Erythroblast (primary cell): ENCODE data around the gene USHBP1.
A peak's percentile ranks its signal among the peaks of the same experiment; 100 is the strongest.

Experiments used
- DNase-seq, 2 experiments: peaks; one replicate each; lab custom pipeline; 2025; lab: John Stamatoyannopoulos, UW
- GATA1 ChIP-seq: IDR thresholded peaks from 2 replicates; pipeline ENCODE4 v1.6.1; 2011; ENCODE audit warnings: low read depth, mild to moderate bottlenecking, control low read depth, low read length, moderate library complexity
- POLR2A ChIP-seq: IDR thresholded peaks from 2 replicates; pipeline ENCODE4 v1.6.1; 2011; ENCODE audit warnings: mild to moderate bottlenecking, low read length

Gene USHBP1

DNA sequence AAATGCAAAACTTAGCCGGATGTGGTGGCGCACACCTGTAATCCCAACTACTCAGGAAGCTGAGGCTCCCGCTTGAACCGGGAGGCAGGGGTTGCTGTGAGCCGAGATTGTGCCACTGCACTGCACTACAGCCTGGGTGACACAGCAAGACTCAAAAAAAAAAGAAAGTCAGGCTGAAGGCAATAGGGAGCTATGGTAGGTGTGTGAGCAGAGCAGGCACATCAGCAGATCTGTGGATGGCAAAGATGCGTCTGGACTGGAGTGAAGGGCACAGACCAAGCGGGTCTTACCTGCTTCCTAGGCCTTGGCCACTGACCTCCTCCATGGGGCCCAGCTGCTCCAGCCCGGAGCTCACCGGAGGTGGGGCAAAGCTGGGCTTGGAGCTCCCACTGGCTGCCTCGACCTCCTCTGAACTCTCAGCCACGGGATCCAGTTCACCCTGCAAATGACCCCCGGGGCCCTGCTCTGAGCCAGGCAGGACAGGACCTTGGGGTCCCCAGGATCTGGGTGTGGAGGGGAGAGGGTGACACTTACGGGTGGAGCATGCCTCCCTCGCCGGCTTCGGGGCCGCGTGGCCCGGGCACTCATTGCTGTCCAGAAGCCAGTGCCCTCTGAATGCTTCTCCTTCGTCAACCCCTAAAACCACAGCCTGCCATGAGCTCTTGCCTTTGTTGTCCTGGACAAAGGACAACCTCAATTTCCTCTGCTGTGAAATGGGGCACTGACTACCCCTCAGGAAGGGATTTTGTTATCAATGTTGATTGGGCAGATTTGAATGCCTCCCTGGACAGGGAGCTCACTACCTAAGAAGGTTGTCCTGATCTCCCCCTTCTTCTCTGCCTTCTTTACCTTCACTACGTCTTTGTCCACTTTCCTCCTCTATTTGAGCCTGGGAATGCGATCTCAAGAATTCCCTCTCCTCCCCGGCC is 569 bp downstream of the USHBP1 start:
- TF ChIP-seq POLR2A (no peak), GATA1 (no peak)
- DNase-seq = no peak

DNA sequence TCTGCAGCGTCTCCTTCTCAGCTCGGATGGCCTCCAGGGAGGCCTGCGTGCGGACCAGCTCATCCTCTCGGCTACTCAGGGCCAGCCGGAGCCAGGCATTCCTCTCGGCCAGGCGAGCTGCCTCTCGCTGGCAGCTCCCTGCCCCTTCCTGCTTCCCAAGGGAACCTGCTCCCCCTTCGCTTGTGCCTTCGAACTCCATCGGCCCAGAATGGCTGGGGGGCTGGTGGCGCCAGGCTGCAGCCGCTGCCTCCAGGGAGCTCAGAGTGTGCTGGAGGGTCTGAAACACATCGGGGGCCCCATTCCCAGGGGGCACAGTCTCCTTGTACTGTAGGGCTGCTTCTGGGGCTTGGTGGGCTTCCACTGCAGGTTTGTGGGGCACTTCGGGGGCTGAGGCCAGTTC is 2.0 kb downstream of the USHBP1 start:
- DNase-seq = no peak
- no peak for TF ChIP-seq GATA1
- no peak for TF ChIP-seq POLR2A

DNA sequence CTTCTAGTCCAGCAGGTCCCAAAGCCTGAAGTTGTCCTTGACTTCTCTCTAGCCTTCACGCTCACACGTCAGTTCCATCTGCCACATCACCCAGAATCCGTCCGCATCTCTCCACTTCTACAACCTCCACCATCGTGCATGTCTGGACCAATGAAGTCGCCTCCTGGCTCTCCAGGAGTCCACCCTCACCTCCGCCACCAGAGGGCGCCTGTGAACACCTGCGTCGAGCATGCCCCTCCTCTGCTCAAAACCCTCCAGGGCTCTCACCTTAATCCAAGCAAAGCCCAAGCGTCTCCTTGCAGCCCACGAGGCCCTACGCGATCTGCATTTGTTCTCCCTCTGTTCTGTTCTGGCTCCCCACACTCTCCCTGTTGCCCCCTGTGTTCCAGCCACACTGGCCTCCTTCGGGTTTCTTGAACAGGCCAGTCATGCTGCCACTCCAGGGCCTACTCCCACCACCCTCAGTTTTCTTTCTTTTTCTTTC is 3.7 kb downstream of the USHBP1 start:
- TF ChIP-seq POLR2A = no peak
- TF ChIP-seq GATA1 = no peak
- DNase-seq = peak; percentile 90 to 95

DNA sequence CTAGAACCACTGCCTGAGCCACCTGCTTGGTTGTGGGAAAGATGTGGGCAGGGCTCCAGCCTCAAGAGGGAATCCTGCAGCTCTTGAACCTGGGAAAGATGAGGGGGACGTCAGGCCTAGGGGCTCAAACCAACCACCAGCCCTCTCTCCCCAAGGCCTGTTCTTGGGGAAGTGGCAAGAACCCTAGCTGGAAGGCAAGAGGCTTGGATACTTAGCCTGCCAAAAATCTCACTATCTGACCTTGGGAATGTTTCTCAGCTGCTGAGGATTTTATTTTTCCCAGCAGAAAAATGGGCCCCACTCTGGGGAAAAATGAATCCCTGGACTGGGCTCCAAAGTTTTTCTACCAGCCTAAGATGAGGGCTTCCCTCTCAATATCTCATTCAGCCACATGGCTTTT is 4.6 kb downstream of the USHBP1 start:
- TF ChIP-seq POLR2A = no peak
- no peak for DNase-seq

DNA sequence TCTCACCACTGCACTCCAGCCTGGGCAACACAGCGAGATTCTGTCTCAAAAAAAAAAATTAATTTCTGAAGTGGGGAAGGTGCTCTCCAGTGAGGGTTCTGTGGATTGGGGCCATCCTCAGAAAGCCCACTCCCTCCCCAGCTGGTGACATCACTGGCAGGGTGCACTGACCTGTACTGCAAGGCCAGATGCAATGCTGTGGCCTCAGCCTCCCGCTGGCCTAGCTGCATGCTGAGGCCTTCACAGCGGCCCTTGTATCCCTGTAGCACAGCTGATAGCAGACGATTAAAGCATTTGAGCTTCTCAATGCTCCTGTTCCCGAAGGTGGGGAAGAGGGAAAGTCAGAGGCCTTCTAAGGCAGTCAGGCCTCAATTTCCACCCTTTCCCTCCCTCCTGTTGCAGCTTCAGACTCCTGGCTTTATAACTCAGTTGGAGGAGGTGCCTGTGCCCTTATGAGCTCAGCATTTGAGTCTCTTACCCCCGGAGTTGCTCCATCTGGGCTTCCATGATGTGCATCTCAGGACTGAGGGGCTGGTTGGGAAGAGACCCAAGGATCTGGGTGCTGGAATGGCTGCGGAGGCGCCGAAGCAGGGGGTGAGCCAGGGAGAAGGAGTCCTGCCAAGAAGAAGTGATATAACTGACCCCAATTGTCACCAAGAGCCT is 5.3 kb downstream of the USHBP1 start:
- TF ChIP-seq GATA1 = no peak
- TF ChIP-seq POLR2A = no peak
- no peak for DNase-seq

DNA sequence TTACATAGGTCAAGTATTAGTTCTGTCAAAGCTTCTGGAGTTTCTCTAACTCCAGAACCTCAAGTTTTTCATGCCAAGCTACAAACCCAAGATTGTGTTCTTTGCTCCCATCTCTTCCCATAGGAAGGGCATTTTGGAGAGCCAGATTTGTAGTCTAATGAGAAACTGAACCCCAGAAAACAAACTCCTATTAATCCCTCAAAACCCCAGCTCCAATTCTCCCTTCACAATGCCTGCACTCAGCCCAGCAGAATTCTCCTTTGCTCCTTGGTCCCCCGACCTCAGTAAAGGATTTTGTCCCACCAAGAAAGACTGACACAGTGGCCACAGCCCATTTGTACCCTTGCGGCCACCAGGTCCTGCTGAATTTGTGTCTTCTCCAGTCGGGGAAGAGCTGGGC is 8.4 kb downstream of the USHBP1 start:
- no peak for DNase-seq
- TF ChIP-seq POLR2A (no peak), GATA1 (no peak)

DNA sequence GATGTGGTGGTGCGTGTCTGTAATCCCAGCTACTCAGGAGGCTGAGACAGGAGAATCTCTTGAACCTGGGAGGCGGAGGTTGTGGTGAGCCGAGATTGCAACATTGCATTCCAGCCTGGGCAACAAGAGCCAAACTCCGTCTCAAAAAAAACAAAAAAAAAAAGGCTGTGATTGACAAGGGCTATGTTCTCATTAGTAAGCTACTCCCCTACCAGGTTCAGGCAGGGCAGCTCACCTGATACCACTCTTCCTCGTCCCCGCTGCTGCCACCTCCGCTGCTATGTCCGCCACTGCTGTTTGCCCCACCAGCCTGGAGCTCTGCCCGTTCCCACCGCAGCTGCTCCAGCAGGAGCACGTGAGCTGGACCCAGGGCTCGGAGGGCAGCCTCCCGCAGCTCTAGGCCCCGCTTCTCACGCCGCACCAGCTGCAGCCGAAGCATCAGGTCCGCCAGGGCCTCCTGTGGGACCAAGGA is 9.4 kb downstream of the USHBP1 start:
- no peak for DNase-seq
- TF ChIP-seq POLR2A = no peak
- no peak for TF ChIP-seq GATA1

DNA sequence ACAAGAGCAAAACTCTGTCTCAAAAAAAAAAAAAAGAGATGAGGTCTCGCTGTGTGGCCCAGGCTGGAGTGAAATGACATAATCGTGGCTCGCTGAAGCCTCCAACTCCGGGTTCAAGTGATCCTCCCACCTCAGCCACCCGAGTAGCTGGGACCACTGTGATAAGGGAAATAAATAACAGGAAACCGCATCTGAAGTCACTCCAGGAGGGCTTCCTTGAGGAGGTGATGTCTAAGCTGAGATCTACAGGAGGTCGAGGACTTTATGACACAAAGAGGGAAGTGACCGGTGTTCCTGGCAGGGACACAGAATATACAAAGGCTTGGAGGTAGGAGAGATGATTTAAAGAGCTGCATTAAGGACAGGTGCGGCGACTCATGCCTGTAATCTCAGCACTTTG is 9.9 kb downstream of the USHBP1 start:
- TF ChIP-seq GATA1 (no peak), POLR2A (no peak)
- no peak for DNase-seq

DNA sequence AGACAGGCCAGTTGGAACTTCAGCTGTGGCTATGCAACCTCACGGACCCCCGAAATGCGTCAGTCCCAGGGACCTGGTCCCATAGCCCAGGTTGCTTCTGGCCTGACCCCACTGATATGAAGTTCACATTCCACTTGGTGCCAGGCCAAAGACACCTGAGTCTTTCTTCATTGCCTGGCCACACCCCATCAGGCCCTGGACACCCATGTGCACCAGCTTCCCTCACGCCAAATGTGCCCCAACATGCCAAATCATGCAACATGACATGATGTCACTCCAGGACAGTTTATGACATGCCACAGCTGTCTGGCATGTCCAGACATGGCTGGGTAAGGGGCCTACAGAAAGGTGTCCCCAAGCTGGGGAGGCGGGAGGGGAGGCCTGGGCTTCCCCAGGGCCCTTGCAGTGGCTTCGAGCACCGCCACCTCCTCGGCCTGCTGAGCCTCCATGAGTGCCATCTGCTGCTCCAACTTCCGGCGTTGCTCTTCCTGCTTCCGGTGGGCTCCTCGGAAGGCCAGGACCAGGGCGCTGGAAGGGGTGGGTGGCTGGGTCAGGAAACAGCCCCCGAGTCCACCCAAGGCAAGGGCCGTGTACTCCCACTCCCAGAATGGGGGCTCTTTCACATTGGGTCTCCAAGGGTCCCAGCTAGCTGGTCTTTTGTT is 14.5 kb downstream of the USHBP1 start:
- DNase-seq = no peak

DNA sequence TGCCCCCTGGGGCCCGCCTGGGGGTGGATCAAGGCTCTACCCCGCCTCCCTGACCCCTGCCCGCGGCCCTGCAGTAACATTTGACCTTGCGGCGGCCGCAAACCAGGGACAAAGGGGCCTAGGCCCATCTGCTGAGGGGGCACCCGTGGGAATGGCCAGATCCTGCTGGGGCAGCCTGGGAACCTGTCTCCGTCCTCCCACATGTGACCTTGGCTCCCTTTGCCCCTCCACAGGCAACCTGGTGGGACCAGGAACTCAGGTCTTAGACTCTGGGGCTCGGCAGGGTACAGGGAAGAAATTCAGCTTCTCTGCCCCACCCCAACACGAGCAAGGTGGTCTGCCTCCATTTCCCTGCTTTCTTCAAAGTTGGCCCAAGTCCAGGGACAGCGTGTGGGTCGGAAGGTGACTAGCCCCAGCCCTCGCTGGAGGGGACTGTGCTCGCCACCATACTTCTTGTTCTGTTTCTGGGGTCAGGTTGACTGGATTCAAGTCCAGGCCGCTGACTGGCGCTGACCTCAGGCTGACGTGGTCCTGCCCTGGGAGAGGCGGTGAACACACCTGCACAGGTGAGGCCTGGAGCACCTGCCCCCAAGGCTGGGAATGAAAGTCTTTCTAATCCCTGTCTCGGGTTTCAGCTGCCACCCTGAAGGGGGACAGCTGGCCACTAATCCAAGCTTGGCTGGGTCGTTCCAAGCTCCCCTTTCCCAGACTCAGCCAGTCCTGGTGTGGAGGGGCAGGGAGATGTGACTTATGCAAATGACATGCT is 16.4 kb downstream of the USHBP1 start:
- TF ChIP-seq POLR2A (no peak), GATA1 (no peak)
- DNase-seq = no peak

More for the DNA sequence above, 14.5 kb downstream of the USHBP1 start:
- TF ChIP-seq POLR2A (no peak), GATA1 (no peak)

DNA sequence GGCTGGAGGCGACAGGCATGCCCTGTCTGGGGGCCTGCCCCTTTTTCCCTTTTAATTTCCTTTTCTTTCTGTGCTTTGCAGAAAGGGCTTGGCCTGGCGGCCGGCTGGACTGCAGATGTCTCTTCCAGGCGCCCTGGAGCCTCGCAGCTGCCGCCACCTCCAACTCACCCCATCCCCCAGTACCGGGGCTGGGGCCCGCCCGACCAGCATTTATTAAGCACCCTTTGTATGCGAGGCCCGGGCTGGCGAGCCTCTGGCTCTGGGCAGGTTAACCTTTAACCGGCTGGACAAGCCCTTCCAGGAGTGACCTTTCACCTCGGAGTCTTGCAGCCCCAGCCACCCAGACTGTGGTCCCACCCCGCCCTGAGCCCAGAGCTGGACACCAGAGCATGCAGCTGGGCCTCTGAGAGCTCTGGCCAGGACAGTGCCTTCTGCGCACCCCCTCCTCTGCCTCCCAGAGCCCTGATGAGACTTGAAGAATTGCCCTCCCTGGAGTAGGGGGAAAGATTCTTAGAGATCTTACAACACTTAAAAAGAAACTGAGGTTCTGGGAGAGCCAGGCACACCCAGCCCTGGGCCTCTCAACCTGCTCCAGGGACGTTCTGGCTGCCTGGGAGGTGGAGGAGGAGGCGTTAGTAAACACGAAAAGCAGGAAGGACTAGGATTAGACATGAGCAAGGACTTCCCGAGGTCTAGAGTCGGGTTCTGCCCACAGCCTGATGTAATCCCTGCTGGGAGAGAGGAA is 17.7 kb downstream of the USHBP1 start:
- no peak for DNase-seq
- TF ChIP-seq POLR2A = no peak
- TF ChIP-seq GATA1 = no peak

DNA sequence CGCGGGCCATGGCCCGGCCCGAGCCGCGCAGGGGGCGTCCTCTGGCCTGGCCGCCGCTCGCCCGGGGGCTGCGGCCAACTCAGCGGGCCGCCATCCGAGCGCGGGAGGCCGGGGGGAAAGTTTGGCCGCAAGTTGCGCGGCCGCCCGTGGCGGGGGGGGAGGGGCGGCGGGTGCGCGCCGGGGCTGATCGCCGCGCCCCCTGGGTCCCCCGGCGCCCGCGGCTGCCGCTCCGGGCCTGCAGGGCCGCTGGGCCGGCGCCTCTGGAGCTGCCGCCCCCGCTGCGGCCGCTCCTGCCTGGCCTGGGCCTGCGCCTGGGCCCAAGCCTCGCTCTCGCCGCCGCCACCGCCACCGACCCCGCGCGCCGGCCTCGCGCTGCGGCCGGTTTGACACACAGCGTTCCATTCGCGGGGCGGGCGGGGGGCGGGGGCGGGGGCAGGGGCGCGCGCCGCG is 19.0 kb downstream of the USHBP1 start, which contains the start of gene NR2F6:
Gene NR2F6 (minus strand): TSS at position 385 of the 450 bp plus-strand sequence. CDS start 699 bp downstream, outside the sequence.
- TF ChIP-seq GATA1 (no peak), POLR2A (no peak)
- peak in 1 of 2 experiments; percentile 82 for DNase-seq
